Chondrocyte (in vitro differentiated cells): ENCODE measurements around the gene B4GAT1. TPM values are rescaled to one million over a fixed set of nuclear protein-coding genes. Genes with fewer than 3 reads are reported as not detected.

Experiments
- DNase-seq: peaks from one replicate; pipeline ENCODE4 v3.0.0; 2021; ENCODE audit warnings: mixed read lengths, low spot score
- H3K27ac Mint-ChIP-seq: one replicate; pipeline ENCODE4 v1.8.0; 2021; ENCODE audit warnings: mild to moderate bottlenecking, moderate library complexity, mixed read lengths; ENCODE audit not compliant: unreplicated experiment
- H3K27me3 Mint-ChIP-seq: 2 replicates; pipeline ENCODE4 v1.8.0; 2021; ENCODE audit warnings: low read depth, mixed read lengths
- H3K36me3 Mint-ChIP-seq: 2 replicates; pipeline ENCODE4 v1.8.0; 2021; ENCODE audit warnings: low read depth, mixed read lengths
- H3K4me1 Mint-ChIP-seq: 2 replicates; pipeline ENCODE4 v1.8.0; 2021; ENCODE audit warnings: low read depth, mild to moderate bottlenecking, mixed read lengths
- H3K4me3 Mint-ChIP-seq: one replicate; pipeline ENCODE4 v1.8.0; 2021; ENCODE audit warnings: mild to moderate bottlenecking, moderate library complexity, mixed read lengths; ENCODE audit not compliant: unreplicated experiment
- H3K9me3 Mint-ChIP-seq: 2 replicates; pipeline ENCODE4 v1.8.0; 2021; ENCODE audit warnings: low read depth, mixed read lengths
- total RNA-seq: library from RNA; stranded (reverse); gene quantifications from 3 replicates; pipeline ENCODE4 v1.2.1, GENCODE V29; 2021
- TF ChIP-seq, protein P1 (sequence below): fragments of 200-600 bp; sonication (generic); IDR thresholded peaks from 2 replicates; pipeline ENCODE4 v1.5.0; 2021; ENCODE audit warnings: antibody characterized with exemption, mild to moderate bottlenecking, moderate library complexity

The B4GAT1 gene
- total RNA-seq, 1 donor from 2014 or later, result 18.2 TPM

DNA sequence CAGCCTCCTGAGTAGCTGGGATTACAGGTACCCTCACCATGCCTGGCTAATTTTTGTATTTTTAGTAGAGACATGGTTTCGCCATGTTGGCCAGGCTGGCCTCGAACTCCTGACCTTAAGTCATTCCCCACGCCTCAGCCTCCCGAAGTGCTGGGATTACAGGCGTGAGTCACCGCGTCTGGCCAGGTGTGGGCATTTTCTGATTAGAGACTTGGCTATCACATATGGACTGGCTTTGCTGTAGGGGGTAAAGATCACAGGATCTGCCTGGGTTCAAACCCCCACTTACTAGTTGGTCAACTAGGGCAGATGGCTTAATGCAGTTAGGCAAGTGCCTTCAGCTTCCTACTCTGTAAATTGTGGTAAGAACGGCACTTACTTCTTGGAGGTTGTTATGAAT, 37.1 kb downstream of the B4GAT1 start:
- no peaks in the 10 kb centered on the region for H3K27me3 Mint-ChIP-seq
- H3K27ac Mint-ChIP-seq, result no peak overlapping the region
- peaks cover 24% of the 10 kb centered on the region for H3K4me1 Mint-ChIP-seq
- no peak overlapping the region for H3K4me3 Mint-ChIP-seq
- no peaks in the 10 kb centered on the region for H3K9me3 Mint-ChIP-seq
- no peak for DNase-seq
- no peaks in the 10 kb centered on the region for H3K36me3 Mint-ChIP-seq
- TF ChIP-seq, protein P1, sequence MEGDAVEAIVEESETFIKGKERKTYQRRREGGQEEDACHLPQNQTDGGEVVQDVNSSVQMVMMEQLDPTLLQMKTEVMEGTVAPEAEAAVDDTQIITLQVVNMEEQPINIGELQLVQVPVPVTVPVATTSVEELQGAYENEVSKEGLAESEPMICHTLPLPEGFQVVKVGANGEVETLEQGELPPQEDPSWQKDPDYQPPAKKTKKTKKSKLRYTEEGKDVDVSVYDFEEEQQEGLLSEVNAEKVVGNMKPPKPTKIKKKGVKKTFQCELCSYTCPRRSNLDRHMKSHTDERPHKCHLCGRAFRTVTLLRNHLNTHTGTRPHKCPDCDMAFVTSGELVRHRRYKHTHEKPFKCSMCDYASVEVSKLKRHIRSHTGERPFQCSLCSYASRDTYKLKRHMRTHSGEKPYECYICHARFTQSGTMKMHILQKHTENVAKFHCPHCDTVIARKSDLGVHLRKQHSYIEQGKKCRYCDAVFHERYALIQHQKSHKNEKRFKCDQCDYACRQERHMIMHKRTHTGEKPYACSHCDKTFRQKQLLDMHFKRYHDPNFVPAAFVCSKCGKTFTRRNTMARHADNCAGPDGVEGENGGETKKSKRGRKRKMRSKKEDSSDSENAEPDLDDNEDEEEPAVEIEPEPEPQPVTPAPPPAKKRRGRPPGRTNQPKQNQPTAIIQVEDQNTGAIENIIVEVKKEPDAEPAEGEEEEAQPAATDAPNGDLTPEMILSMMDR, result no peak

DNA sequence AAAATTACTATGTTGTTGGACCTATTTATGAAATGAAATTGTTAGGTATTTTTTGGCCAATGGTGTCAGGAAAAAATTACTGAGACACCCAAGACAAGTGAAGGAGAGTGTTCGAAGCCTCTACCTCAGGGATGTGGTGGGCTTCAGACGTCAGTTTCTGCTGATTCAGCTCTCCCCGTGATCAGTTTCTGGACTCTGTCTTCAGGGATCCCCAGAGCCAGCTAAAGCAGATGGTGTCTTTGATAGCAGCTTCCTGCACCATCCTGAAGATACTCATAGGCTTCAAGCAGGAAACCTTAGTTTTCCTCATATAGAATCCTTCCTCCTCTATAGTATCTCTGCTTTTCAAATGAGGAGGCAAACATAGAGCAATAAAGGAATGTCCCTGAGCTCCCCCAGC, 38.0 kb downstream of the B4GAT1 start:
- TF ChIP-seq, protein P1, result no peak
- Mint-ChIP-seq H3K4me1 (peaks cover 16% of the 10 kb centered on the region), H3K27me3 (no peaks in the 10 kb centered on the region), H3K36me3 (no peaks in the 10 kb centered on the region), H3K4me3 (no peak overlapping the region), H3K9me3 (no peaks in the 10 kb centered on the region), H3K27ac (no peak overlapping the region)
- DNase-seq, result no peak

DNA sequence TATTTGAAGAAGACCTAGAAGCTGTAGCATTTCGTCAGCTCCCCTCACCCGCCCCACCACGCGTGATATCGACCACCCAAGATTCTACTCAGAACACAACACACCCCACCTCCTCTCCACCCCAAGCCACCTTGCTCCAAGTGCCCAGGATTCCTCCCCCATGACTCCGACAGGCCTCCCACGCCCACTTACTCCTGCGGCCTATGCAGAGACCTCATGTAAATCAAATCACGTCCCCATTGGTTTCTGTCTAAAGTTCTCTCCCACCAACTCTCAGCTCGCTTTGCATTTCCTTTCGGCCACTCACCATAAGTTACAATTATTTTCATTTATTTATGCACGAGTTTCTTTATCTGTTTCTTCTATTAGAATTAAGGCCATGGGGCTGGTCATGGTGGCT, 44.8 kb downstream of the B4GAT1 start:
- no peaks in the 10 kb centered on the region for H3K27me3 Mint-ChIP-seq
- DNase-seq, result no peak
- H3K27ac Mint-ChIP-seq, result no peak overlapping the region
- H3K4me3 Mint-ChIP-seq, result no peak overlapping the region
- no peaks in the 10 kb centered on the region for H3K4me1 Mint-ChIP-seq
- H3K36me3 Mint-ChIP-seq, result no peaks in the 10 kb centered on the region
- H3K9me3 Mint-ChIP-seq, result no peaks in the 10 kb centered on the region
- TF ChIP-seq, protein P1, result no peak

DNA sequence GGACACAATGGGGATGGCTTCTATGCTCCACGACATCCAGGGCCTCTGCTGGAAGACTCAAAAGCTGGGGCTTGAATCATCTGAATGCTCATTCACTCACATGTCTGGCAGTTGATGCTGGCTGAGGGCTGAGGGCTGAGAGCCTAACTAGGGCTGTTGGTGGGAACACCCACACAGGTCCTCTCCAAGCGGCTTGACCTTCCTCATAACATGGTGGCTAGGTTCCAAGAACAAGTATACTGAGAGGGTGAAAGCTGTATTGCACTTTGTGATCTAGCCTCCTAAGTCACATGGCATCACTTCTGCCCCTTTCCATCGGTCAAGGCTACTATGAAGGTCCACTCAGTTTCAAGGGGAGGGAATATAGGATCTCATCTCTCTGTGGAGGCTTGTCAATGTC, 48.2 kb downstream of the B4GAT1 start:
- TF ChIP-seq, protein P1, result no peak
- peaks cover 3% of the 10 kb centered on the region for H3K36me3 Mint-ChIP-seq
- no peak overlapping the region for H3K27ac Mint-ChIP-seq
- no peak overlapping the region for H3K4me3 Mint-ChIP-seq
- DNase-seq, result no peak
- H3K9me3 Mint-ChIP-seq, result no peaks in the 10 kb centered on the region
- H3K27me3 Mint-ChIP-seq, result no peaks in the 10 kb centered on the region
- no peaks in the 10 kb centered on the region for H3K4me1 Mint-ChIP-seq

DNA sequence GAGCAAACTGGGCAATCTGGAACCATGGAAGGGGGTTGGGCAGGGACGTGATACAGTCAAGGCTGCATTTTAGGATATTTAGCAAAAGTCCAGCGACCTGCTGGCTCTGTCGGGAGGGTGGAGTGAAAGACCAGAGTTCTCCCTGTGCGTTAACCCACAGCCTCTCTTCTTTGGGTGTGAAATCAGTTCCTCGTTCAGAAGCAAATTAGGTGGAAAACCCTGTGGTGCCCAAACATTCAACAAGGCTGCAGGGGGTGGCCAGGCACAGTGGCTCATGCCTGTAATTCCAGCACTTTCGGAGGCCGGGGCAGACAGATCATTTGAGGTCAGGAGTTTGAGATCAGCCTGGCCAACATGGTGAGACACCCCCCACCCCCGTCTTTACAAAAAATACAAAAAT, 49.8 kb downstream of the B4GAT1 start:
- peaks cover 3% of the 10 kb centered on the region for H3K27me3 Mint-ChIP-seq
- peaks cover 3% of the 10 kb centered on the region for H3K4me1 Mint-ChIP-seq
- no peak overlapping the region for H3K4me3 Mint-ChIP-seq
- TF ChIP-seq, protein P1, result no peak
- no peak overlapping the region for H3K27ac Mint-ChIP-seq
- no peaks in the 10 kb centered on the region for H3K9me3 Mint-ChIP-seq
- peaks cover 3% of the 10 kb centered on the region for H3K36me3 Mint-ChIP-seq
- DNase-seq, result no peak

Other genes with a start within 250 kb of the B4GAT1 start
- 44.3 to 50.8 TPM (median 47.8 TPM) in 3 replicates for gene KLC2, start 89.9 kb downstream of the B4GAT1 start, total RNA-seq
- gene RAB1B, start 79.0 kb downstream of the B4GAT1 start, total RNA-seq, result 124 to 125 TPM (median 124 TPM) in 3 replicates
- 2.5 to 2.8 TPM (median 2.8 TPM) in 3 replicates for gene CNIH2, start 69.5 kb downstream of the B4GAT1 start, total RNA-seq
- gene YIF1A, start 58.5 kb downstream of the B4GAT1 start, total RNA-seq, result 180 to 193 TPM (median 187 TPM) in 3 replicates
- gene TMEM151A, start 55.7 kb downstream of the B4GAT1 start, total RNA-seq, result 2.0 to 4.7 TPM (median 4.3 TPM) in 3 replicates
- gene CD248, start 30.6 kb downstream of the B4GAT1 start, total RNA-seq, result 44.5 to 113 TPM (median 109 TPM) in 3 replicates
- 7.1 to 7.7 TPM (median 7.2 TPM) in 3 replicates for gene RIN1, start 11.2 kb downstream of the B4GAT1 start, total RNA-seq
- gene BRMS1, start 2.5 kb downstream of the B4GAT1 start, total RNA-seq, result 22.4 to 23.6 TPM (median 23.3 TPM) in 3 replicates
- gene SLC29A2, start 24.1 kb upstream of the B4GAT1 start, total RNA-seq, result 2.6 to 8.9 TPM (median 7.9 TPM) in 3 replicates
- gene NPAS4, start 73.4 kb upstream of the B4GAT1 start, total RNA-seq, result 0.60 to 1.7 TPM (median 1.2 TPM) in 3 replicates
- 30.9 to 45.6 TPM (median 35.9 TPM) in 3 replicates for gene MRPL11, start 91.2 kb upstream of the B4GAT1 start, total RNA-seq
- 9.1 to 10.5 TPM (median 10.0 TPM) in 3 replicates for gene PELI3, start 119.3 kb upstream of the B4GAT1 start, total RNA-seq
- gene DPP3, start 132.8 kb upstream of the B4GAT1 start, total RNA-seq, result 43.2 to 54.7 TPM (median 44.4 TPM) in 3 replicates
- 18.1 to 40.6 TPM (median 20.6 TPM) in 3 replicates for gene BBS1, start 163.0 kb upstream of the B4GAT1 start, total RNA-seq
- gene ZDHHC24, start 198.4 kb upstream of the B4GAT1 start, total RNA-seq, result 13.5 to 16.2 TPM (median 13.8 TPM) in 3 replicates
- 0.07 TPM in 1 of 3 replicates, not detected in the others for gene ACTN3, start 199.3 kb upstream of the B4GAT1 start, total RNA-seq
- gene CTSF, start 221.0 kb upstream of the B4GAT1 start, total RNA-seq, result not detected in 3 replicates
- gene CCDC87, start 245.4 kb upstream of the B4GAT1 start, total RNA-seq, result 0.23 to 0.32 TPM (median 0.27 TPM) in 3 replicates
- 31.0 to 34.2 TPM (median 32.3 TPM) in 3 replicates for gene CCS, start 245.6 kb upstream of the B4GAT1 start, total RNA-seq